Measurements from ENCODE around the gene JMJD8.
"Not testable (repeated sequence)": the region's sequence is repeated elsewhere in the genome, so short reads cannot be mapped to it uniquely, and the experiment has no call there.

The JMJD8 gene

DNA sequence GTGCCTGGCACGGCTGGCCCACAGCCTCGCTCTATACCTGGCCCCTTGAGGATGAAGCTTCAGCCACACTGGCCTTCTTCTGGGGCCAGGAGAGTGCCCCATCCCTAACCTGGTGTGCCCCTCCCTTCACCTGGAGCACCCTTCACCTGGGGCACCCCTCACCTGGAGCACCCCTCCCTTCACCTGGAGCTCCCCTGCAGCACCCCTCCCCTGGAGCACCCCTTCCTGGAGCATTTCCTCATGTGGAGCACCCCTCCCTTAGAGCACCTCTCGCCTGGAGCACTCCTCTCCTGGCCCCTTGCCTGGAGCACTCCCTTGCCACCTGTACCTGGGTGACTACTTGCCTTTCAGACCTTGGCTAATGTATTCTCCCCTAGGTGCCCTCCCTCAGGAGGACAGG is 23.9 kb upstream of the JMJD8 start:
- DNase-seq = no peak

DNA sequence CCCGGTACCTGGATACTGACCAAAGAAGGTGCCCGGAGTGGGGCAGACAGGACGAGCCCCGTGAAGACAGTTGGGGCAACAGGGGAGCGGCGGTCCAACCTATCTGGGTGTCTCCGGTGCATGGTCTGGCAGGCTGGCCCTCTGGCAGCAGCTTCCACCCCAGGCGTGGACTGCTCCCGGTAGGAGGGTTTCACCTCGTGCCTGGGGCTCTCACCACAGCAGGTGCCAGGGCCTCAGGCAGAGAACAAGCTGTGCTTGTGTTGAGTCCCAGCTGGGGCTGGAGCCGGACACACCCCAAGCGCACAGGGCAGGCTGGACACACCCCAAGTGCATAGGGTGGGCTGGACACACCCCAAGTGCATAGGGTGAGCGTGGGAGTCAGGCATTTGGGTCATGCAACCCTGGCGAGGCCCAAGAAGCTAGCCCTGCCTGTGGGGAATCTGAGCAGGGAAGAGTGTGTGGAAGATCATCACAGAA is 23.0 kb upstream of the JMJD8 start:
- no peak for DNase-seq

DNA sequence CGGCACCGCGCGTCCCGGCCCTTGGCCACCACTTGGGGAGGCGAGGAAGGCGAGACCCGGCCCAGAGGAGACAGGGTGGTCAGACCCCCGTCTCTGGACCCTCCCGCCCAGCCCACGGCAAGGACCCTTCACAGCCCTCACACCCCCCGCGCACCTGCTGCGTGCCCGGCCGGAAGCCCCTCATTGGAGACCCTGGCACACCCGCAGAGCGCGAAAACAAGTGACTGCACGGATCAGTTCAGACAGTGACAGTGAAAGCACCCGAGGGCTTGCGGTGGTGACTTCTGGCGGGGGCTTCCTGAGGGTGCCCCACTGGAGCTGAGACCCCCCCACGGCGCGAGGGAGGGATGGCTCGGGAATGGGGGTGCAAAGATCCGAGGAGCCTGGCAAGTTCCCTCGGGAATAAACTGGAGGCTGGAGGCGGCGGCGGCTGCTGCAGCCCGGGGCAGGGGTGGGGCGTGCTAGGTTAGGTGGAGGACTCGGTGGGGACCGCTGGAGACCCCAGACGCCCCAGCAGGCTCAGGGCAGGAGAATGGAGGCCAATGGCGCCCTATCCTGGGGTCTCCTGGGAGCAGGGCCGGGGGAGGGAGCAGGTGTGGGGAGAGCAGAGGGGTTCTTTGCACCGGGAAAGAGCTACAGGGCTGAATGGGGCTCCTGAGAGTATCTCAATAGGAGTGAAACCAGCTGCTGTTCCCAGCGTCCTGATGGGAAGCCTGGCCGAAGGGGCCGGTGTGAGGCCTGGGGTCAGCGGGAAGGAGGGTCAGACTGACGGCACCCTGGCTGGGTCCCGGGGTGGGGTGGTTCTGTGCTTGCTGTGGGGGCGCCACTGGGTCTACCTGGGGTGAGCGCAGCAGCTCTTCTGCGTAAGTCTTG is 22.3 kb upstream of the JMJD8 start:
- DNase-seq = peak; percentile 40

DNA sequence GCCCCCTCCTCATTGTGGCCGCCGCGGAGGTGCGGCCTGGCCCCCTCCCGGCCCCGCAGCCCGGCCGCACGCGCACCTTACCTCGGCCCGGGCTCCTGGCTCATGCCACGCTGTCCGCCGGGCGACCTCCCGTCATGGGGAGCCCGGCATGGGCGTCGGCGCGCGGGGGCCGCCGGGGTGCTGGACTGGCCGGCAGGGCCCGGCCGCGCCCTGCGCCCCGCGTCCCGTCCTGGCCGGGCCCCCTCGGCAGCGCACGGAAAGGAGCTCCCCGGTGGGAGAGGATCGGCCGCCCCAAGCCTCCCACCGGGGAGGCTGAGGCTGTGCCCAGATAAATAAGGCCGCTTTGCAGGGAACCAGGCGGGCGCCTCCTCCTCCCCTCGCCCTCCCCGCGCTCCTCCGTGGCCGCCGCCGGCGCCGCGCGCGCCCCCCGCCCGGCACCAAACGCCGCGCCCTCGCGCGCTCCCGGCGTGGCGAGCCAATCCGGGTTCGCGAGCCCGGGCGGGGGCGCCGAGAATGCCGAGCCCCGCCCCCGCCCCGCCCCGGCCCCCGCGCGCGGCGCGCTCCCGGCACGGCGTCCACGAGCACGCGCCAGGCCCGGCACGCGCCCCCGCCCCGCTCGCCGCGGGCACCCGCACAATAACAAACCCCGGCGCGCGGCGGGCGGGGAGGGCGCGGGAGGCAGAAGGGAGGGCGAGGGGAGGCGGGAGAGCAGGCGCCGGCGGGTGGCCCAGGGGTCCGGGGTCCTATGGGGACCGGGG is 21.5 kb upstream of the JMJD8 start, which contains the start of gene FBXL16:
Gene FBXL16, minus strand, starts transcription at position 371 of the 758 bp plus-strand sequence. CDS start 8,396 bp downstream, outside the sequence.
- peak; percentile 84 for DNase-seq

DNA sequence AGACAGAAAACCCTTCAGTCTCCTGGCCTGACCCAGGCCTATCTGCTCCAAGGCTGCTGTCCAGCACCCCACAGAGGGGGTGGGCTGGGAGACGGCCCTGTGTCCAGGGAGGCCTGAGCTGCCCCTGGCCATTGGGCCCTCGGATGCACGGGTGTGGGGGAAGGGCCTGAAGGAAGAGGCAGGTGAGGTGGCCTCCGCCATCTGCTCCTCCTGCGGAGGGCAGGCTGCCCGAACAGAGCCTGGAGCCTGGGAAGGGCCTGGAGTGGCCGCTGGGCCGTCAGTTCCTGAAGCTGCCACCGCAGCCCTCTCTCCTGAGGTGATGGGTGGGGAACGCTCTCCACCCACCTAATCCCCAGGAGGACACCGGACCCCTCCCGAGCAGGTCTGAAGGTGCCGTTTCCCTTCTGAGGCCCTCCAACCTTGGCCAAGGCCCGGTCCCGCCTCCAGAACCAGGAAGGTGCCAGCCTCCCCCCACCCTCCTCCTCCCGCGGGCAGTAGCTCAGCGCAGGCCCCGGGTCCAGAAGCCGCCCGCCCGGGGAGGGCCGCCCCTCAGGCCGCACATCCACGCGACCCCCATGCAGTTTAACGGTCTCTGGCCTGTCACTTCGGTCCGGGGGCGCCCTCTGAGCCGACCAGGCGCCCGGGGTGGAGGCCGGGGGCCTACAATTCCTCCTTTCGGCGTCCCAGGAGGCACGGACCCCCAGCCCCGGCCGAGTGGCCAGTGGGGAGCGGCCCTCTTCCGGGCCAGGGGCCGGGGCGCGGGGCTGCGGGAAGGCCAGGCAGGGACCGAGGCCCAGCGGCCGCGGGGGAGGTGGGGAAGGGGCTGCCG is 20.6 kb upstream of the JMJD8 start:
- DNase-seq = peak; percentile 35

DNA sequence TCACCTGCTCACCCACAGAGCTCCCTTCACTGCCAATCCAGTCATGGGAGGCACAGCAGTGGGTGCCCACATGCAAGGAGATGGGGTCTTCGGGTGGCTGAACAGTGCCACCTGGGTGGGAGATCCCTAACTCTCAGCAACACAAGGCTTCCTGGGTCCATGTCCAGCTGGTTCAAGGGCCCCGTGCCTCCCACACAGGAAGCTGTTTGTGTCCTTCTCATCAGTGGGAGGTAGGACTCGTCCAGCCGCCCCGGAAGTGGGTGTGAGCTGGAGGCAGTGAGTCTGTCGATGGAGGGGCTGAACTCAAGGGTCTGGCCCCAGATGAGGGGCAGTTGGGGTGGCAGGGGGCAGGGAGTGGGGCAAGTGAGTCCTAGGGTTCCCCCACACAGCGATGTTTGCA is 19.9 kb upstream of the JMJD8 start:
- DNase-seq = no peak

DNA sequence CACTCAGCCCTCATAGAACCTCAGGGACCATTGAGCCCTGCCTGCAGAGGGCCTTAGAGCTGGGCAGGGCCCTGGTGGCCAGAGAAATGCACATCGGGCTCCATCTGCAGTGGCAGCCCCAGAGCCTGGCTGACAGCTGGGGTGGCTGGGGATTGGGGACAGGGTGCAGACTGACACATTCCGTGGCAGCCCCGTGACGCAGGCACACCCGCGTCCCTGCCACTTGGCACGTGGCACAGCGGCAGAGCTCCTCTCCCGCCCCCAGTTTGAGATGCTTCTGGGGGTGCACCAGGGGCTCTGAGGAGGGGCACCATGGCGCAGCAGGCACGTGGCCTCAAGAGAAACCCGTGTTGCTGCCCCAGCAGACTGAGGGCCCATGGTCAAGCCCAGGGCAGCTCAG is 19.3 kb upstream of the JMJD8 start:
- no peak for DNase-seq

DNA sequence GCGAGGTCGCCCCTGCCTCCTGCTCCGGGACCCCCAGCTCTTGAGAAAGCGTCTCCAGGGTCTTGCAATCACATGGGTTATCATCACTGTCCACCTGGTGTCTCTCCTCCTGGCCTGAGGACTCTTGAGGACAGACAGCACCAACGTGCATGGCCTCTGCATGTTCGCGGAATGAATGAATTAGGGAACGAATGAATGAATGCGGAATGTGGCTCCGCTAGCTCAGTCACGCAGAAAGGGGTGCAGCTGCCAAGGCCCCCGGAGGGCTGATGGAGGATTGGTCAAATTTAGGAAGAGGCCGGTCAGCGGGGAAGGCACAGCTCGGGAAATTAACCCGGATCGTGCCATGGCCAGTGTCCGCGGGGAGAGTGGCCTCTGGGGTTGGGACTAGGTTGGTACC is 18.2 kb upstream of the JMJD8 start:
- no peak for DNase-seq

DNA sequence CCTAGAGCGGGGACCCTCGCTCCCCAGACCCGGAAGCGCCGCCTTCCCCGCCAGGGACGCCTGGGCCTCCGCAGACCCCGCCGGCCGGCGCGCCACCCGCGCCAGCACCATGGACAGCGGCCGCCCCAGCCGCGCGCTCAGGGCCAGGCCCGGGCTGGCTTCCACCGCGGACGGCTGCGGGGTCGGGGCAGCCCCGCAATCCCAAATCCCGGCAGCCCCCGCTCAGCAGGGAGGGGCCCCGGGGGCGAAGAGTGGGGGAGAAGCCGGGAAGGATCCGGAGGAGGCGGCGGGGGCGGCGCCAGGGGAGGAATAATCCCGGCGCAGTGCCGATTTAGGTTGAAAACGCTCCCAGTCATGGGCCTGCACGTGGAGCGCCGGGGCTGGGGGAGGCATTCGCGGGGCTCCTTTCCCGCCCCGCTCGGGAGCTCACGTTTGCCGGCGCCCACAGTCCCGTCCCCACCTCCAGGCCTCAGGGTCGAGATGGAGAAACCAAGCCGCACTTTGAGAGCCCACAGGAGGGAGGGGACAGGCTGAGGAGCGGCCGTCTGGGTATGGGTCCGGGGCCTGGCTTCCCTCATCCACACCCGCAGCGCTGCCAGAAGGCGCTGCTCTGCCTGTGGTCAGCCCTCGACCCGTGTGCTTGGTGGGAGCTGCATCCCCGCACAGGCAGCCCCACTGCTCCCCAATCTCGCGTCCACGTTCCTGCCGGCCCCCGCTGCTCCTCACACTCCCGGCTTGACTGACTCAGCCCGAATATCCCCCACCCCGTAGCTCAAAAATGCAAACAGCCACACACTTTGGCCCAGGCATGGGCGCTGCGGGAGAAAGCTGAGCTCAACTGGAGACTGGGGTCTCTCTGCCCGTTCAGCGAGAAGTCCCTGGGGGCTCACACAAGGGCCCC is 16.8 kb upstream of the JMJD8 start:
- DNase-seq = no peak

DNA sequence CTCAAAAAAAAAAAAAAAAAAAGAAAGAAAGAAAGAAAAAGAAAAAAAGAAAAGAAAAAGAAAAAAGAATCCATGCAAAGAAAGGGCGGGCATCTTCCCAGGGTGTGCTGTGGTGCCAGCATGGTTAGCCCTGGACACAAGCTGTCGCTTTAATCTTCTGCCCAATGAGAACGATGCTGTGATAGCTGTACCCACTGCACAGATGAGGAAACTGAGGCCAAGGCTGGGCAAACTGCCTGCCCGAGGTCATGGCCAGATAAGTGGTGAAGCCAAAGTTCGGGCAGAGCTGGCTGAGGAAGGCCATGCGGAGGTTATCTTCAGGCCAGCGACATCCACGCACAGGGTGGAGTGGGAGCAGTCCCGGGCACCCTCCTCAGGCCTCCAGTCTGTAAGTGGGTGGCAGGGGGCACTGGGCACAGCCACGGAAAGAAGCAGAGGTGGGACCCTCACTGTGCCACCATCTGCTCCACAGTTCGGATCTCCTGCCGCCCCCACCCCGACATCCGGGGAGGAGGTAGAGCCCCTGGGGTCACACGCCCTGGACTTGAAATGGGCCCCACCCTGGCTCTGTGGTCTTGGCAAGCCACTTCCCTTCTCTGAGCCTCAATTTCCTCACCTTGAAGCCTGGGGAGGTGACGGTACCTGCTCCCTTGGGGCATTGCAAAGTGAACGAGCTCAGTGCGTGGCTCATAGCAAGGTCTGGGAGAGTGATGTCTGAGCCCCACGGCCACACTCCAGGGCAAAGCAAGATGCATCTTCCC is 15.0 kb upstream of the JMJD8 start:
- DNase-seq = no peak

DNA sequence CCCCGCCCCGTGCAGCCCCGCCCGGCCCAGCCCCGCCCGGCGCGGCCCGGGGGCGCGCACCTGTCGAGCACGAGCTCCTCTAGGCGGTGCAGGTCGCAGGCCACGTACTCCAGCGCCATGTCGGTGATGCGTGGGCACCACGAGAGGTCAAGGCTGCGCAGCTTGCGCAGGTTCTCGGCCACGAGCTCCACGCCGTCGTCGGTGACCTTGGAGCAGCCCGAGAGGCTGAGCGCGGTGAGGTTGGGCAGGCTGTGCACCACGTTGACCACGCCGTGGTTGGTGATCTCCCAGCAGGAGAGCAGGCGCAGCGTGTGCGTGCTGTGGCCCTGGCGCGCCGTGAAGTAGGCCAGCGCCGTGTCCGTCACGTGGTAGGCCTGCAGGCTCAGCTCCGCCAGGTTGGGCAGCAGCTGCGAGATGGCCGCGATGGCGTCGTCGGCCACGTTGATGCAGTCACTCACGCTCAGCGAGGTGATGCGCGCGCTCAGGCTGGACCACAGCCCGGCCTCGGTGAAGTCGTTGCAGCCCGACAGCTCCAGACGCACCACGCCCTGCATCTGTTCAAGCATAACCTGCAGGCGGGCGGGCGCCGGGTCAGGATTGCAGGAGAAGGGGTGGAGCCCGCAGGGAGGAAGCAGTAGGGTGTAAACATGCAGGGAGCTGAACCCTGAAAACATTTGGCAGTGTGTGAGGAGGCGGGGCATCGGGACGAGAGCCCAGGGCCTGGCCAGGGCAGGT is 11.4 kb upstream of the JMJD8 start:
- peak; percentile 47 for DNase-seq

DNA sequence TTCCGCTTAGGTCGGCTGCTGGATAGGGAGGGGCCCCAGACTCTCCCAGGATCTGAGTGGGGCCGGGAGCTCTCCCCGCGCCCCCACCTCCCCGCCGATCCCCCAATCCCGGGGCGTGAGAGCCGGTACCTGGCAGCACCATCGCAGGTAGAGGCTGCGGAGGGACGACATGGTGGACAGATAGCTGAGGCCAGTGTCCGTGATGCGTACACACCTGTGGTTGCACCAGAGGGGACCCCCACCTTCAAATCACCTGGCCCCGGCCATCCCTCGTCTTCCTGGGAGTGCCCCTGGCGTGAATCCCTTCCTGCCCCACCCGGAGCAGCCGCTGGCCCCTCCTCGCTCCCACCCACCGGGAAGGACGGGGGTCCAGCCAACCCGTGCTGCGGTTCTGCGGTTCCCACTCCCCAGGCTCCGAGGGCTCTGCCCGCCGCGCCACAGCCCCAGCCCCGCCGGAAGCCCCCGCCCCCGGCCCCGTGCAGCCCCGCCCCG is 10.8 kb upstream of the JMJD8 start:
- no peak for DNase-seq

DNA sequence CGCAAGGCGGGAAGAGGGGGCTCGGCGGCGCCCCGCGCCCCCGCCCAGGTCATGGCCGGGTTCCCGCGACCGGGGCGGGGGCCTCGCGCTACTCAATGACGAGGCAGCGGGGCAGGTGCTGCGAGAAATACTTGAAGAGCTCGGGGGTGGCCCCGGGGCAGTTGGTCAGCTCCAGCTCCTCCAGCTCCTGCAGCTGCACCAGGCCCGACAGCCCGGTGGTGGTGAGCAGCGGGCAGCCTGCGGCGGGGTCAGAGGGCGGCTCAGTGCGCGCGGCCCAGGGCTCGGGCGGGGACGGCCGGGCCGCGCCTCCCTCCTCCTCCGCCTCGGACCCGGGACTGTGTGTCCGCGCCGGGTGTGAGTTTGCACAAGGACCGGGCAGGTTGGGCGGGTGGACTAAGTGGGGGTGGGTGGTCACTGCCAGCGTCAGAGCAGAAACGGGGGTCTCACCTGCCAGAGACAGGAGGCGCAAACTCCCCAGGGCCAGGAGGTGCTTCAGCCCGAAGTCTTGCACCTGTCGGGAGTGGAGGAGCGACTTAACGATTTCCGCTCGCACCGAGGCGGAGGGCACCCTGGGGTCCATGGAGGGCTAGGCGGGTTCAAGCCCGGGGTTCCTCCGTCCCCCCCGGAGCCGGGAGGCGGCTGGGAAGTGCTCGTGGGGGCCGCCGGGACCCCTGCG is 10.2 kb upstream of the JMJD8 start:
- DNase-seq = no peak

DNA sequence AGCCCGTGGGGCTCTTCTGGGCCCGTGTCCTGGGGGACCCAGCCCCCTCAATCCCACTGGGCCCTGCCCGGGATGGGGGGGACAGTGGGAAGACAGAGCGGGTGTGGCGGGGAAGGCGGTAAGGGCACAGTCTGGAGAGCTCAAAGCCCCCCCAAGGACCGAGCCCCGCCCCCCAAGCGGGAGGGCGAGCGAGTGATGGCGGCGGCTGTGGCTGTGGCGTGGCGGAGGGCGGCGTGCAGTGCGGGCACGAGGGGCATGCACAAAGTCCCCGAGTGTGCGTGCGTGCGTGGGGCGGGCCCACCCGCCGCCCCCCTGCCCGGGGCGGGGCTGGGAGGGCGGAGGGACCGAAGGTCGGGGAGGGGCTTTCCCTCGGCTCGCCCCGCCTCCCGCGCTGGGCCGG is 9.6 kb upstream of the JMJD8 start:
- DNase-seq = no peak

DNA sequence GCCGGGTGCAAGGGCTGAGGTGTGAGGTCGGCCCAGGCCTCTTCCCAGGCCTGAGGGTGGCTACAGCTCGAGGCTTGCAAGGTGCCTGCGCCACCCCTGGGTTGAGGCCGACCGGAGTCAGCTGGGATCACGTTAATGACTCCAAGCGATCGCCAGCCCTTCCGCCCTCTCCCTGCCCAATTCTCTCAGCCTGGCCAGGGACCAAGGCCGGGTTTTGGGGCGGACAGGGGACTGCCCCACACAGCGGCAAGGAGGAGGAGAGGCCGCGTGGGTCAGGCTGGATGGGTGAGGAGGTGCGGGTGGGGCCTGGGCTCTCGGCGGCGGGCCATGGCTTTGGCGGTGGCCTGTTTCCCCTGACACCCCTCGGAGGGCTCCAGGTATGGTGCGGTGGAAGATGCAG is 9.2 kb upstream of the JMJD8 start:
- no peak for DNase-seq

DNA sequence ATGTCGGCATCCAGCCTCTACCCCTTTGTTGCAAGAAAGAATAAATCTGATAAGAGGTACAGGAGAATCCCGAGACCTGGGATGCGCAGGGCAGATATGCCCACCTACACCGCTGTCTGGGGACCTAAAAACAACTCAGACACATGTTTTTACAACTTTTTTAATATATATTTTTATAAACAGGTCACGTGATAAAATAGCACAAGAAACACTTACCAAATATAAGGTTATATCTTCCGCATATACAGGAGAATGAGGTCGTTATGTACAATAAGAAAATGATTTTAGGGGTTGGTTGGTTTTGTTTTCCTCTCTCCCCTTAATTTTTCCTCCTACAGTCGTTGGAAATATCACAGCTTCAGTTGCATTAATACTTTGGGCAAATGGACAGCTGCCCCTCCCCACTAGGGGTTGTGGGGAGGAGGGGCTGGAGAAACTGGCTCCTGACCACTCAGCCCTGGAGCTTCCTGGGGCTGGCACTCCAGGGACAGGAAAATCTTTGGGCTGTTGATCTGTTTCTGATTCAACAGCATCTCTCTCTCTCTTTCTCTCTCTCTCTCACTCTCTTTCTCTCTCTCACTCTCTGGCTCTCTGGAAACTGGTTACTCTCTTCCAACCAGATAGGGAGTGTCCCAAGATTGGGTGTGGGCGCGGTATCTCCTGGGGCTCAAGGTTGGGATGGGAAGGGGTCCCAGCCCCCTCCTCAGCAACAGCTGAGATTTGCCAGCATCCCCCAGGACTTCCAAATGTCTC is 8.4 kb upstream of the JMJD8 start:
- no peak for DNase-seq

DNA sequence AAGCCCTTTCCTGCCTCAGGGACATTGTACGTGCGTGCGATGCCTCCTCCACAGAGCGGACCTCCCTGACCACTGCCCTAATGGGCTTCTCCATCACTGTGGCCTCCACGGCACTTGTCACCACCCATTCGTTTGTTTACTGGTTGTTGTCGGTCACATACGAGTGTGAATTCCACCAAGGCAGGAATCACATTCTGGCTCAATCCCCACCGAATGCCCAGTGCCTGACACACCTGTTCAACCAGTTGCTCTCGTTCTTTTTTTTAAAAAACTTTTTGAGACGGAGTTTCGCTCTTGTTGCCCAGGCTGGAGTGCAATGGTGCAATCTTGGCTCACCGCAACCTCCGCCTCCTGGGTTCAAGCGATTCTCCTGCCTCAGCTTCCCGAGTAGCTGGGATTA is 7.1 kb upstream of the JMJD8 start:
- DNase-seq = not testable (repeated sequence)

DNA sequence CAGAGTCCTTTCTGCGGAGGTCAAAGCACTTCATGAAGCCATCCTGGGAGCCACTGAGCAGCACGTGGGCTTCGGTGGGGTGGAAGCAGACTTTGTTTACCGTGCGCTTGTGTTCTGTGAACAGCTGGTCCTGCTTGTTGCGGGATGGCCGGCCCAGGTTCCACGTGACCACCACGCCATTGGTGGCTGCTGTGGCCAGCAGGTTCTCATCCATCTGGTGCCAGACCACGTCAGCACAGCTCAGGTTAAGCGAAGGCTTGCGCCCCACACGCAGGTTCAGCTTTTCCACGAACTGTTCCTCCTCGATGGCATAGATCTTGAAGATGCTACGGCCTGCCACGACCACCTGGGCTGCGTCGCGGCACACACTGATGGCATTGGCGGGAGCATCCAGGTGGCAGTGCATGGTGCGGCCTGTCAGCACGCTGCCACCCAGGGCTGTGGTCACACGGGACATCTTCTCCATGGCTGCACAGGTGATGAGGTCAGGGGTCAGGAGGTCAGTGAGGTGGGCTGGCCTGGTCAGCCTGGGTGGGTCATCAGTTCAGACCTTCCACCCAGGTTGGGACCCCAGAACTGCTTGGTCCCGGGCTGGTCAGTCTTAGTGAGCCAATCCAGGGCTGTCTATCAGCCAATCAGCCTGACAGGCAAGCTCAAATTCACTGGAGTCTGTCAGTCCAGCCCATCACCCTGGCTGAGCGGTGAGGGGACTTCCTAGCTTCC is 5.2 kb upstream of the JMJD8 start:
- DNase-seq = no peak

Data from NCI-H82 (cell line).